Ovary (tissue), 9 donors: Measurements from ENCODE around the gene MPIG6B. TPM values are rescaled to one million over a fixed set of nuclear protein-coding genes. Genes with fewer than 3 reads are reported as not detected.

Source experiments
- DNase-seq, 5 donors: peaks; one replicate each; pipeline ENCODE4 v3.0.0-alpha.2; 2019 to 2020
- H3K27ac ChIP-seq, 2 donors: fragments of 200-600 bp; one replicate each; pipeline versions ENCODE4 v1.5.1 to v1.8.0; 2019 to 2022
- H3K27me3 ChIP-seq: fragments of 200-600 bp; one replicate; pipeline ENCODE4 v1.8.0; 2022
- H3K36me3 ChIP-seq: fragments of 200-600 bp; sonication (generic); one replicate; pipeline ENCODE4 v1.5.1; 2019
- H3K4me1 ChIP-seq: one replicate; pipeline ENCODE4 v1.8.1; 2013; ENCODE audit warnings: mild to moderate bottlenecking, moderate library complexity; ENCODE audit not compliant: insufficient read depth
- H3K4me3 ChIP-seq: fragments of 200-600 bp; sonication (generic); one replicate; pipeline ENCODE4 v1.5.1; 2017
- H3K9me3 ChIP-seq, 2 donors: fragments of 200-600 bp in 1 of 2; sonication (generic) in 1 of 2; one replicate each; pipeline versions ENCODE4 v1.5.1 to v1.8.1; 2013 to 2019; ENCODE audit warnings: mild to moderate bottlenecking in 1 of 2, moderate library complexity in 1 of 2
- CTCF ChIP-seq, 3 donors: fragments of 450-650 bp in 2 of 3; fragments of 200-600 bp in 1 of 3; IDR thresholded peaks; one replicate each; pipeline versions ENCODE4 v1.5.1 to v1.8.0; 2016 to 2022; ENCODE audit warnings: antibody characterized with exemption in 3 of 3, mild to moderate bottlenecking in 1 of 3
- EP300 ChIP-seq: sonication (generic); formaldehyde crosslinking; IDR thresholded peaks from one replicate; pipeline ENCODE4 v1.6.1; 2017; ENCODE audit warnings: antibody characterized with exemption
- POLR2A ChIP-seq: fragments of 450-650 bp; IDR thresholded peaks from one replicate; pipeline ENCODE4 v1.6.1; 2017; ENCODE audit warnings: antibody characterized with exemption, mild to moderate bottlenecking, moderate library complexity
- WGBS, 3 donors: extraction: QIAGEN DNeasy Blood & Tissue Kit in 1 of 3; methylation state at CpG; one replicate each; pipeline versions ENCODE4 v1.1.5 to v1.1.7; 2013 to 2017; 5-methylcytosine and 5-hydroxymethylcytosine counted together
- intact Hi-C, 4 donors: fragments of 100-400 bp; cut with DNase I; formaldehyde crosslinking; loops; one replicate each; pipeline versions ENCODE4 v1.11.0 to v1.15.1; 2022 to 2023
- polyA plus RNA-seq, 2 donors: library from polyadenylated mRNA; stranded (reverse); fragments of 200-250 nt in 1 of 2; fragments of 350-450 nt in 1 of 2; fragmentation: Illumina TruSeq in 1 of 2; extraction: RNeasy Lipid Tissue Mini Kit (QIAGEN cat#74804) in 1 of 2; gene quantifications; one replicate each; pipeline ENCODE4 v1.2.3, GENCODE V29; 2013 to 2014
- total RNA-seq, 7 donors: library from RNA; depleted of rRNA in 2 of 7; stranded (reverse); fragments of >200 nt in 2 of 7; fragmentation: NEBNext Ultra II Directional in 3 of 7; extraction: Animal tissue kit (Norgen Biotek cat#: 25700) in 3 of 7; gene quantifications; one replicate each; pipeline versions ENCODE4 v1.1.0 to v1.2.4, GENCODE V29; 2016 to 2023
- donor health status: DM: no; HTN: no; CAD: no; lungs with moderate emphysema.
- donor health status: DM: no; HTN: no; CAD: no.
- donor health status: Bipolar disorder and iron deficiency.
- donor health status: DM: yes; HTN: yes; CAD: no.
- donor health status: DM: no; HTN: no; CAD: no.
- donor health status: DM: yes; HTN: yes; CAD: no.

The MPIG6B gene
- total and polyA plus RNA-seq, 9 donors: 0.06 to 0.94 (median 0.60) TPM; not detected in 4

- TF ChIP-seq POLR2A (no peak), CTCF (IDR thresholded peaks at IDR 0.05) (no peak), EP300 (no peak)
- WGBS, 3 donors: 69 to 75% (median 72%) methylated on average over 10 of the region's 10 CpGs
Observed at GRCh38 chr6:31717499-31718222, 5.5 kb upstream of the MPIG6B start.

GRCh38 chr6:31718265-31718664, 4.9 kb upstream of the MPIG6B start:
- intact Hi-C loops: no loop called here

More at GRCh38 chr6:31717499-31718222, 5.5 kb upstream of the MPIG6B start:
- Histone ChIP-seq H3K9me3 (no peaks in the 10 kb centered on the region), H3K27me3 (no peaks in the 10 kb centered on the region), H3K27ac (no peak overlapping the region), H3K36me3 (no peaks in the 10 kb centered on the region), H3K4me1 (no peaks in the 10 kb centered on the region), H3K4me3 (no peak overlapping the region)
- no peak for DNase-seq
- intact Hi-C loops: no loop called here

GRCh38 chr6:31719001-31719400, 4.2 kb upstream of the MPIG6B start:
- TF ChIP-seq EP300 (no peak), POLR2A (no peak), CTCF (IDR thresholded peaks at IDR 0.05) (no peak)

More at GRCh38 chr6:31718265-31718664, 4.9 kb upstream of the MPIG6B start:
- Histone ChIP-seq H3K27ac (no peak overlapping the region), H3K27me3 (no peaks in the 10 kb centered on the region), H3K9me3 (no peaks in the 10 kb centered on the region), H3K4me3 (no peak overlapping the region), H3K36me3 (no peaks in the 10 kb centered on the region), H3K4me1 (no peaks in the 10 kb centered on the region)
- 71 to 85% (median 81%) methylated on average over 1 of the region's 1 CpG for WGBS, 3 donors
- no peak for TF ChIP-seq POLR2A
- TF ChIP-seq CTCF (IDR thresholded peaks at IDR 0.05): no peak
- TF ChIP-seq EP300: no peak
- DNase-seq: no peak

GRCh38 chr6:31720196-31720770, 2.9 kb upstream of the MPIG6B start:
- no peak overlapping the region for H3K4me3 ChIP-seq
- H3K27me3 ChIP-seq: no peaks in the 10 kb centered on the region
- no peaks in the 10 kb centered on the region for H3K4me1 ChIP-seq
- no peaks in the 10 kb centered on the region for H3K9me3 ChIP-seq
- no peak for TF ChIP-seq POLR2A
- no peak for TF ChIP-seq EP300
- TF ChIP-seq CTCF (IDR thresholded peaks at IDR 0.05): no peak
- intact Hi-C loops: loop anchor here in 1 of 4 donors (10.0 kb wide), 1 partner anchor 465 kb away; the partner anchor contains the start of gene AGER
- no peaks in the 10 kb centered on the region for H3K36me3 ChIP-seq
- no peak overlapping the region for H3K27ac ChIP-seq
- no peak for DNase-seq
- WGBS, 3 donors: 75 to 85% (median 78%) methylated on average over 5 of the region's 5 CpGs

More at GRCh38 chr6:31719001-31719400, 4.2 kb upstream of the MPIG6B start:
- DNase-seq: no peak
- Histone ChIP-seq H3K27ac (no peak overlapping the region), H3K4me1 (no peaks in the 10 kb centered on the region), H3K4me3 (no peak overlapping the region), H3K27me3 (no peaks in the 10 kb centered on the region), H3K36me3 (no peaks in the 10 kb centered on the region), H3K9me3 (no peaks in the 10 kb centered on the region)
- 60 to 80% (median 70%) methylated on average over 6 of the region's 6 CpGs for WGBS, 3 donors
- intact Hi-C loops: no loop called here
